Forelimb muscle (tissue), 1 donor: Measurements from ENCODE around the gene PRSS53. TPM values are rescaled to one million over a fixed set of nuclear protein-coding genes. Genes with fewer than 3 reads are reported as not detected.
"Not testable (repeated sequence)": the region's sequence is repeated elsewhere in the genome, so short reads cannot be mapped to it uniquely, and the experiment has no call there.

Experiments
- DNase-seq: peaks from one replicate; pipeline ENCODE4 v3.0.0-alpha.2; 2013; ENCODE audit warnings: low read depth
- polyA plus RNA-seq: library from polyadenylated mRNA; unstranded; fragments of 120-200 nt; gene quantifications from one replicate; pipeline ENCODE4 v1.2.1, GENCODE V29; 2013; ENCODE audit not compliant: insufficient read length

The PRSS53 gene
- 4.9 TPM for polyA plus RNA-seq

DNA sequence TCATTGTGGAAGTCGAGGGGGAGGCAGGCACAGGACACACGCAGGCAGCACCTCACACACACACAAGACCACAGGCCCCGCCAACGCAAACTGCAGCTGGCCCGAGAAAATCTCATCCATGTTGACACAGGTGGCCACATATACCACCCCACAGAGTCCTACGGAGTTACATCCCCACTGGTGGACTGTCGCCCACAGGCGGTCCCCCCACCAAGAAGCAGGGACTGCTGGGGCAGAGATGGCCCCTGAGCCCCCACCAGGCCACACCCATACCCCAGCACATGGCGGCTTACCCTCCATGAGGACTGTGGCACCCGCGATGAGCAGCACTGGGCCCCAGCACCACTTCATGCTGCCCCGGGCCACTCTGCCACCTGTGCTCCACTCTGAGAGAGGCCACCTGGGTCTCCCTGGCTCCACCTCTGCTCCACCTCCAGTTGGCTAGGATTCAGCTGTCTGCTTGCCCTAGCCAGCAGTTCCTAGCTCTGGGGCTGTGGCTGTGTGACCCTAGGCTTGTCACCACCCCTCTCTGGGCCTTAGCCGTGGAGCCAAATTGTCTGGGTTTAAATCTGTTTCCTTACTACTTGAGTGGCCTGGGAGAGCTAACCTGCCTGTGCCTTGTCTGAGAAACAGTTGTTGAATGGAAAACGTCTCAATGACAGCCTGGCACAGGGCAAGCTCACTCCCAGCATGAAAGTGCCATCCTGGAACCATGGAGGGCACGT, at the start of gene PRSS53:
Gene PRSS53, minus strand, starts transcription at position 485 of the 725 bp plus-strand sequence. Its CDS starts 134 bp downstream, at position 351.
- no peak for DNase-seq

DNA sequence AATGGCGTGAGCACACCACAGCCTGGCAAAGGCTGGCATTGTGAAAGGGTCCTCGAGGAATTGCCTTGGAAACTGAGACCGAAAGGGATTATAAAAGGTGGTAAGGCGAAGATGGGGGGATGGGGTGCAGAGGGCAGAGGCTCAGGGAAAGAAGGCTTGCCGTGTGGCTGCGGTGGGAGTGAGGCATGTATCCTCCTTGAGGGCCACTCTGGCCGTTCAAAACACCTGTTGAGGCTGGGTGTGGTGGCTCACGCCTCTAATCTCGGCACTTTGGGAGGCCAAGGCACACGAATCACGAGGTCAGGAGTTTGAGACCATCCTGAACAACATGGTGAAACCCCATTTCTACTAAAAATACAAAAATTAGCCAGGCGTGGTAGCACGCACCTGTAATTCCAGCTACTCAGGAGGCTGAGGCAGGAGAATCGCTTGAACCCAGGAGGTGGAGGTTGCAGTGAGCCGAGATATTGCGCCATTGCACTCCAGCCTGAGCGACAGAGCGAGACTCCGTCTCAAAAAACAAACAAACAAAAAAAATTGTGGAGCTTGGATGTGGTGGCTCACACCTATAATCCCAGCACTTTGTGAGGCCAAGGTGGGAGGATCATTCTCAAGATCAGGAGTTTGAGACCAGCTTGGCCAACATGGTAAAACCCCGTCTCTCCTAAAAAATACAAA, 48.2 kb upstream of the PRSS53 start:
- not testable (repeated sequence) for DNase-seq

DNA sequence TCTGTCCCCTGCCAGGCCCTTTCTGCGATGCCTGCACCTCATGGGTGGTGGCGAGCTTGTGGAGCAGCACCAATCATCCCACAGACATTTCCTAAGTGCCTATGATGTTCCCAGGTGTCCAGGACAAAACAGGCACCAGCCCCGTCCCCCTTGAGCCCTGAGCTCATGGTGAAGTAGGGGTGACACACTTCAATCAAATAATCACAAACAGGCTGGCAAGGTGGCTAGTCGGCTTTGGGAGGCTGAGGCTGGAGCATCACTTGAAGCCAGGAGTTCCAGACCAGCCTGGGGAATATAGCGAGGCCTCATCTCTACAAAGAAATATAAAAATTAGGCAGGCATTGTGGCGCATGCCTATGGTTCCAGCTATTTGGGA, 47.5 kb upstream of the PRSS53 start:
- no peak for DNase-seq

DNA sequence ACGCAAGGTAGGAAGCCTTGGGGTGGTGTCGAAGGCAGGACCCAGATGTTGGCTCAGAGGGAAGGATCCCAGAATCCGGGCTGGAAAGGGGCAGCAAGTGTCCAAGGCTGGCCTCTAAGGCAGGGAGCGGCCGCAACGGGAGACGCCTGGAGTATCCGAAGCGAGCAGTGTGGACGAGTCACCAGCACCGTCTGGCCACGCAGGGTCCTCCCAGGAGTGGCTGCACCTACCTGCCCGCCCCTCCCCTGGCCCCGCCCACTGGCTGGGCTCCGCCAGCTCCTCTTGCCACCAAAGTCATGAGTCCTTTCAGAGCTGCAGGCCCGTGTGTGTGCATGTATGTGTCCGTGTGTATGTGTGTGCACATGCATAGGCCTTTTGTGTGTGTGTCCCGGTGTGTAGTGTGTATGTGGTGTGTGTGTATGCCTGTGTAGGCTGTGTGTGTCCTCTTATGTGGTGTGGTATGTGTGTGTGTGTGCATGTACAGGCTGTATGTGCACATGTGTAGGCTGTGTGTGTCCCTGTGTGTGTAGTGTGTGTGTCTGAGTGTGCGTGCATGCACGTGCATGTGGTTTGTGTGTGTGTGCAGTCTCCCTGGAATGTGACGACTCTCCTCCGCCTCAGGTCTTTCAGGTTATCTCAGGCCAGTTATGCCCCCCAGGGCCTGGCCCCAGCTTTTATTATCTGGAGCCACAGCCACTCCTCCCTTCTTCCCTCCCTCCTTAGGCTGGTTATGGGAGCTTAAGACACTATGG, 47.0 kb upstream of the PRSS53 start, which contains the start of gene PRSS8:
Gene PRSS8, minus strand, starts transcription at position 193 of the 752 bp plus-strand sequence. CDS start 229 bp downstream, outside the sequence.
- no peak for DNase-seq

DNA sequence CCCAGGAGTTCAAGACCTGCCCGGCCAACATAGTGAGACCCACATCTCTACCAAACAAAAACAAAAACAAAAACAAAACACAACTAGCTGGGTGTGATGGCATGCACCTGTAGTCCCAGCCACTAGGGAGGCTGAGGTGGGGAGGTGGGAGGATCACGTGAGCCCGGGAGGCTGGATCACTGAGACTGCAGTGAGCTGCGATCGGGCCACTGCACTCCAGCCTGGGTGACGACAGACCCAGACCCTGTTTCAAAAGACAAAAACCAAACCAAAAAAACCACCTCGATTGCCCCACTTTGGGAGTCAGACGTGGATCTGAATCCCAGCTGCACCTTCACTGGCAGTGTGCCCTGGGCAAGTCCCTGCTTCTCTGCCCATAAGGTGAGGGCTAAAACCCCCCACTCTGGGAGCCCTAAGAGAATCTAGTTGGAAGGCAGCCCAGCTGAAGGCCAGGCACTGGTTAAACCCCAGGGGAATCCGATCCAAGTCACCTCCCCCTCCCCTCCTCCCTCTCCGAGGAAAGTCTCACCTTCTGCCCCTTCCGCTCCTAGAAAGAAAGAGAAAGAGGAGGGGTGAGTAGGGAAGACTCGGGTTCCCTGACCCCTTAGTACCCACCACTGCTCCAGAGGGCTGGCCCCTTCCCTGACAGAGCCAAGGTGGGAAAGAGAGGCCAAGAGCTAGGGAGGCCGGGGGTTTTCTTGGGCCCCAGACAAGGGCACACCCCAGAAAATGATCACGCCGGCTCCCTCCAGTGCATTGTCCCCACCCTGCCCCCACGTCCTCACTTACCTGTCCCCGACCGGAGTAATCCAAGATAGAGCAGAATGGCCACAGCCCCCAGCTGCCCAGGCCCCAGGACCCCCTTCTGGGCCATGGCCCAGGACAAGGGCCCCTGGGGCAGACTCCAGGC, 46.1 kb upstream of the PRSS53 start:
- no peak for DNase-seq

DNA sequence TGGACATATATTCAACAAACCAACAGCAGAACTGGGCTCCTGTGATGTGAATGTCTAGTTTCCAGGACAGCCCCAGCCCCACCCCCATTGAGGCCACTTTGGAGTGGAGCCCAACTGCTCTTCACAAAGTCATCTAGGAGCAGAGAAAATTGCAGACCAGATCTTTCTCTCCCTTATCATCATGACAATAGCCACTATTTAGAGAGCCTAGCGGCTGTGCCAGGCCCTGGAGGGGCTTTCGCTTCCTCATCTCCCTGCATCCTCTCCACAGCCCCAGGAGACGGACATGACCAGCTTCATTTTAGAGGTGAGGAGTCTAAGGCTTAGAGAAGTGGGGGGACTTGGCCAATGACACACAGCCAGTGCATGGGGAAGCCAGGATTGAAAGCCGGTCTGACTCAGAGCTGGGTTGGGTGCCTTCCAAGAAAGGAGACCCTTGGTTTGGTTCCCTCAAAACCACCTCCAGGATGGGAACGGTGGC, 45.4 kb upstream of the PRSS53 start:
- no peak for DNase-seq

DNA sequence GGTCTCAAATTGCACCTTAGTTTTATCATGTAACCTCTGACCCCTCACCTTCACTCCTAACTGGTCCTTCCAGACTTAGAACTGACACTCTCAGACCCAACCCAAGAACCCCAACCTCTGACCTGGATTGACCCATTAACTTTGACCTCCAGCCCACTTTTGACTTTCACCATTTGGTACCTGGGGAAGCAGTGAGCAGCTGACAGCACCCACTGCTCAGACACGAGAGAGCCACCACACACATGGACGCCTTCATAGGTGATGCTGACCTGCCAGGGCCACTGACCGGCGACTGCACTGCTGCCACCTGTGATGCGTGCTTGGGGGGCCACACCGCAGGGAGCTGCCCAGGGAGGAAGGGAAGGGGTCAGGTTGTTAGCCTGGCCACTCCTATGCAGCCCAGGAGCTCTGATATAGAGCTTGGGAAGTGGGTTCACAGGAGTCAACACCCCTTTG, 44.3 kb upstream of the PRSS53 start:
- DNase-seq: no peak

DNA sequence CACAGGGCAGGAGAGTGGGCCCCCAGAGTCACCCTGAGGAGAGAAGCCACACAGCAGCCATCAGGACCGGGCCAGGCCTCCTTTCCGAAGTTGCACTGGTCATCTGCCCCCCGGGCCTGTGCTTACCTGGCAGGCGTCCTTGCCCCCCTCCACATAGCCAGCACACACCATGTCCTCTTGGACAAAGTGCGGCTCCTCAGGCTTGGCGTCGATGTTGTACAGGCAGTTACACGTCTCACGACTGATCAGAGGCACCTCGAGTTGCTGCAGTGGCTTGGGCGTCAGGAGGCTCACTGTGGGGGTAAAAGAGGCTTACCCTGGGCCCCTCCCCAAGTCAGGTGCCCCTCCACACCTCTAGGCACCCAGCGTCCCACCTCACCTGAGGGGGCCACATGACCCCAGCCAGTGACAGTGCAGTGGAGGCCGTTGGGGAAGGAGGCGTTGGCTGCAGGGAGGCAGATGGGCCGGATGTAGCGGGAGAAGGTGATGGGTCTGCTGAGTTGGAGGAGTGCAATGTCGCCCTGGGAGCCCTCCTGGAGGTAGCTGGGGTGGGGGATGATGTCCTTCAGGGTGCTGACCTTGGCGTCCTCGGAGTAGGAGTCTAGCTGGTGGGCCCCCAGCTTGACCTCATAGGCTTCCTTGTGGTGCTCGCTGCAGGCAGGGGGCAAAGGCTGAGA, 43.7 kb upstream of the PRSS53 start:
- DNase-seq: no peak

DNA sequence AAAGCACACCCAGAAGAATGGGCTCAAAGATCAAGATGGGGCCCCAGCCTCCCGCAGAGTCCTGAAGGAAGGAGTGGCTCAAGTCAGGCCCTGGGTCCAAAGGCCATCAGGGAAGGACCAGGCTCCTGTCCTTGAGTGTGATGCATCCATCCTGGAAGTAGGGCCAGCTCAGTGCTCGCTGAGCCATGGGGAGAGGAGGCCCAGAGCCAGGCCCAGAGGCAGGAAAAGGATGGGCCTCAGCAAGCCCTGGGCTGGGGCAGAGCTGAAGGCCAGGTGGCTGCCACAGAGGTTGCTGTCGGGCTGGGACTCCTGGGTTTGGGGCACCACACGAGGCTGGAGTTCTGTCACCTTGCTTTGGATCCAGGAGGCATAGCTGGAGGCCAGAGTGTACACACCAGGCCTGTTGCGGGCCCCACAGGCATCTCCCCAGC, 43.1 kb upstream of the PRSS53 start:
- no peak for DNase-seq

DNA sequence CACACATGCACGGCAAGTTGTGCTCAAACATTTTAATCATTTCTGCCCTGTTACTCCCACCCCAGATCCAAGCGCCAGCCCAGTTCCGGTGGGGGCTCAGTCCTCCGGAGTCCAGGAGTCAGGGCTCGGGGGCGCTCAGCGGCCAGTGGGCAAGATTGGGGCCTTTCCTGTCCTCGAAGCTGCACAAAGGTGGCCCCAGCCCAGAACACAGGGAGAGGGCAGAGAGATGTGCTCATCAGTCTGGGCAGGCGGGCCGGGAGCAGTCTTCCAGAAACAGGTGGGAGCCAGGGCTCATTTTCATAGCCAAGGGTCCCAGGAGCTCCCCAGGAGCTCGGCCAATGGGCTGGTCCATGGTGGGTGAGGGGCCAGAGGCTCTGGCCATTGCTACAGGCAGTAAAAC, 42.7 kb upstream of the PRSS53 start:
- no peak for DNase-seq

DNA sequence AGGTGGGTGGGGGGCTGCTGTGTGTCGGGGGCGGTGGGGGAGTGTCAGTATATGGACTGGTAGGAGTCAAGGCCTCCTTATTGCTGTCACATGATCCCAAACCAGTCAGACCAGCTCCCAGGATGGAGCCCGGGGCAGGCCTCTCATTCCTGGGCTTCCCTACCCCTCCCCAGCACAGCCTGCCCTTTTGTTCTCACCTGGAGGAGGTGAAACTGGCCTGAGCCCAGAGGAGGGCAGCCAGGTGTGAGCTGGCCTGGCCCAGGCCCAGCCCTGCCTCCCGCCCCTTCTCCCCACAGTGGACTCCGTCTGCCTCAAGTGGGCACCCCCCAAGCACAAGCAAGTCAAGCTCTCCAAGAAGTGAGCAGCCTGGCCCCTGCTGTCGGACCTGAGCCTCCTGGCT, 42.2 kb upstream of the PRSS53 start:
- no peak for DNase-seq

DNA sequence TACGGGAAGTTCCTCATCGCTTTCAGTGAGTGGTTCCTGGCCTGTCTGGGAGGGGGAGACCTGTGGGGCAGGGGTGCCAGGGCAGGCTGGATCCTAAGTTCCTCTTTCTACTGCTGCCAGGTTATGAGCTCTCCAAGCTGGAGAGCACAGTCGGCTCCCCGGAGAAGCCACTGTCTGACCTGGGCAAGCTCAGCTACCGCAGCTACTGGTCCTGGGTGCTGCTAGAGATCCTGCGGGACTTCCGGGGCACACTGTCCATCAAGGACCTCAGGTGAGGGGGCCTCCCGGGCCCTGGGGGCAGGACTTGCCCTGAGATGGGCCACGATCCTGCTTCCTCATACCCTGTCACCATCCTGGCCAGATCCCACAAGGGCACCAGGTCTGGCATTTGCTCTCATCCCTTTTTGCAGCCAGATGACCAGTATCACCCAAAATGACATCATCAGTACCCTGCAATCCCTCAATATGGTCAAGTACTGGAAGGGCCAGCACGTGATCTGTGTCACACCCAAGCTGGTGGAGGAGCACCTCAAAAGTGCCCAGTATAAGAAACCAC, 41.7 kb upstream of the PRSS53 start:
- no peak for DNase-seq

DNA sequence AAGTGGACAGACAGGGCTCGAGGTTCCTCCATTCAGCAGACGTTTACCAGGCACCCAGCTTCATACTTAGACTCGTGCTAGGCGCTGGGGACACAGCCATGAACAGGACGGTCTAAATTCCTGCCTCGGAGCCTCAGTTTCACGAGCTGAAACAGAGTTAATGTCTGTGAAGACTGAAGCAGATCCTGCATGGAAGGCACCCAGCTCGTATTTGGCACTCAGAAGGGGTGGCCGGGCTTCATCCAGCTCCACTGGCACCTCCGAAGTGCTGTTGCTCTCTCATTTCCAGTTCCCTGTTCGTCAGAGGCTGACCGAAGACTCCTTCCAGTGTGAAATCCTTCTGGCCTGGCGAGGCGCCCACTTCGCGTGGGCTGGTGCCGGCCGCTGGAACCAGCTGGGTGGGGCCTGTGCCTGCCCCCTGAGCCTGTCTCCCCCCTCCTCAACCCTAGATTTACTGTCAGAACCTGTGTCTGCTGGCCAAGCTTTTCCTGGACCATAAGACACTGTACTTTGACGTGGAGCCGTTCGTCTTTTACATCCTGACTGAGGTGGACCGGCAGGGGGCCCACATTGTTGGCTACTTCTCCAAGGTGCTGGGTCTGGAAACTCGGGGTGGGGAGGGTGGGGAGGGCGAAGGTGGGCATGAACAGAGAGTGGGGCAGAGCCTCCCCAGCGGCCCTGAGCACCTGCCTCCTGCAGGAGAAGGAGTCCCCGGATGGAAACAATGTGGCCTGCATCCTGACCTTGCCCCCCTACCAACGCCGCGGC, 41.0 kb upstream of the PRSS53 start:
- DNase-seq: no peak

DNA sequence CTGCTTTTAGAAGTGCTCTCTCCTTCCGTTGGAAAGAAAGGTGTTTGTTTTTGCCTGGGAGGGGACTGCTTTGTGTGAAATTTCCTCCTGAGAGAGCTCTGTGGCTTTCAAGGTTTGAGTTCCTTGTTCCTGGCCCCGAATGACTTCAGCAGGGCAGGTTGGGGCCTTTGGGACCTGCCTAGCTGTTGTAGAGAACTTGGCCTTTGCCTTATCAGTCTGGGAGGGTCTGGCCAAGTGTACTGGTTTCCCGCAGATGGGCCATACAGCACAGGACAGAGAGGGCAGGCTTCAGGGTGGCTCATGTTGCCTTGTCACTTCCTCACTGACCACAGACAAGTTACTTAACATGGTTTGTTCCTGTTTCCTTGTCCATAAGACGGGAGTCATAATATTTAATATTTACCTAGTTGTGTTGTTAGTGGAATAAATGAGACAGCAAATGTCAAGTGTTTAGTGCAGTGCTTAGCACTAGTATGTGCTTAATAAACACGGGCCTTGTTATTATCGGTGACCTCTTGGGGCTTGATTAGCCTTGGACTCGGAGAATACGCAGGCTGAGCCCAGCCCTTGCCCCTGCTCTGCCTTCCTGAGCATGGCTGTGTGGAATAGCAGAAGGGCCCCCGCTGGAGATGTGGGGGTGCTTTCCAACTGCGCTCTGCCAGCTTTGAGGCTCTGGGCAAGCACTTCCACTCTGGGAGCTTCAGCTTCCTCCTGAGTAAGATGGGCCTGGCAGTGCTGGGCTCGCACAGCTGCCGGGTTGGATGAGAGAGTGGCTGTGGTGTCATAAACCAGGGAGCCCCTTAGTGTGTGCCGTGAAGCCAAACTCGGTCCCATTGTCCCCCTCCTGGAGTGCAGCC, 40.2 kb upstream of the PRSS53 start:
- DNase-seq: no peak

DNA sequence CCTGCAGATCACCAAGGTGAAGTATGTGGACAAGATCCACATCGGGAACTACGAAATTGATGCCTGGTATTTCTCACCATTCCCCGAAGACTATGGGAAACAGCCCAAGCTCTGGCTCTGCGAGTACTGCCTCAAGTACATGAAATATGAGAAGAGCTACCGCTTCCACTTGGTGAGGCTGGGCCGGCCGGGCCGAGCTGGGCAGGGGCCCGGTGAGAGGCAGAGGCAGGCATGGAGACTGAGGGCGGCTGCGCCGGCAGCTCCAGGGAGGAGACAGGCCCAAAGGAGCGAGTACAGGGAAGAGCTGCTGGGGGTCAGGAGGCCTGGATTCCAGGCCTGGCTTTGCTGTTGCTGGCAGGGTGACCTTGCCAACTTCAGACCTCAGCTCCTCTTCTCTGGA, 38.4 kb upstream of the PRSS53 start:
- no peak for DNase-seq

DNA sequence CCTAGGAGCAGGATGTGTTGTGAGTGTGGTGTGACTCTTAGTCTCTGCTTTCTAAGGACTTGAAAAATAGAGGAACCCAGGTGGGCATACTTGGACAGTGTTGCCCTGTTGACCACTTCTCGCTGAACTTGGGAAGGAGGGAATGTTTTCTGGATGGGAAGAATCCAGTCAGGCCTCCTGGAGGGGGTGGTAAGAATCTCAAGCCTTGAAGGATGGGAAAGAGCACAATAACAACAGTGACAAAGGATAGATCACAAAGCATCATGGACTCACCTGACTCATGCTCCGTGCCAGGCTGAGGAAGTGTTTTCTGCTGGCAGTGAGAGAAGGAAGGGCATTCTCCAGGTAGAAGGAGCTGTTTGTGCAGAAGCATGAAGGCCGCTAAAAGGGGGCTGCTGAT, 37.1 kb upstream of the PRSS53 start:
- no peak for DNase-seq

DNA sequence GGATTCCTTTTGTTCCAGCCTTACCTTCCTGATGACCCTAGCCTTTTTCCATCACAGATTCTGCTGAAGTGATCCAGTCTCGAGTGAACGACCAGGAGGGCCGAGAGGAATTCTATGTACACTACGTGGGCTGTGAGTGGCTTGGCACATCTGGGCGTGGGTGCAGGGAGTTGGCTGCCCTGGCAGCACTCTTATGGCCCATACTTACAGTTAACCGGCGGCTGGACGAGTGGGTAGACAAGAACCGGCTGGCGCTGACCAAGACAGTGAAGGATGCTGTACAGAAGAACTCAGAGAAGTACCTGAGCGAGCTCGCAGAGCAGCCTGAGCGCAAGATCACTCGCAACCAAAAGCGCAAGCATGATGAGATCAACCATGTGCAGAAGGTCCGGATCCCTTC, 31.4 kb upstream of the PRSS53 start:
- DNase-seq: no peak
